HEK293 (cell line): ENCODE measurements around the gene AXIN1.
"Not testable (repeated sequence)": the region's sequence is repeated elsewhere in the genome, so short reads cannot be mapped to it uniquely, and the experiment has no call there.

ENCODE experiments used
- KLF1 ChIP-seq: fragments of 450-650 bp; formaldehyde crosslinking; IDR thresholded peaks from 2 replicates; pipeline ENCODE4 v1.5.1; 2016; ENCODE audit warnings: missing biosample characterization, missing genetic modification characterization
- ZNF114 ChIP-seq: fragments of 450-650 bp; formaldehyde crosslinking; IDR thresholded peaks from 2 replicates; pipeline ENCODE4 v1.5.0; 2017; ENCODE audit warnings: missing biosample characterization, missing genetic modification characterization
- ZNF132 ChIP-seq: fragments of 450-650 bp; formaldehyde crosslinking; IDR thresholded peaks from 2 replicates; pipeline ENCODE4 v1.5.1; 2017; ENCODE audit warnings: missing biosample characterization, missing genetic modification characterization, borderline replicate concordance
- ZNF530 ChIP-seq: fragments of 450-650 bp; formaldehyde crosslinking; IDR thresholded peaks from 2 replicates; pipeline ENCODE4 v1.5.1; 2016; ENCODE audit warnings: low read depth, missing biosample characterization, missing genetic modification characterization
- ZNF776 ChIP-seq: fragments of 450-650 bp; formaldehyde crosslinking; IDR thresholded peaks from 2 replicates; pipeline ENCODE4 v1.5.0; 2017; ENCODE audit warnings: missing biosample characterization, missing genetic modification characterization, borderline replicate concordance

GRCh38 chr16:334861-335632 is 17.5 kb downstream of the AXIN1 start:
- not testable (repeated sequence) for TF ChIP-seq ZNF776, ZNF132, ZNF530, ZNF114, KLF1 (tag by site-specific recombination)
